B cell (primary cell): ENCODE data around the gene SHISAL2A.

Experiments
- EZH2 ChIP-seq: IDR thresholded peaks from 2 replicates; pipeline ENCODE4 v1.6.1; 2012; ENCODE audit warnings: borderline replicate concordance, low read depth, mild to moderate bottlenecking, moderate library complexity, low read length; ENCODE audit not compliant: insufficient read depth, poor library complexity, severe bottlenecking
- TF ChIP-seq, protein P1 (sequence below): fragments of 200-600 bp; IDR thresholded peaks from one replicate; pipeline ENCODE4 v1.8.0; 2022; ENCODE audit warnings: antibody characterized with exemption, mild to moderate bottlenecking

DNA sequence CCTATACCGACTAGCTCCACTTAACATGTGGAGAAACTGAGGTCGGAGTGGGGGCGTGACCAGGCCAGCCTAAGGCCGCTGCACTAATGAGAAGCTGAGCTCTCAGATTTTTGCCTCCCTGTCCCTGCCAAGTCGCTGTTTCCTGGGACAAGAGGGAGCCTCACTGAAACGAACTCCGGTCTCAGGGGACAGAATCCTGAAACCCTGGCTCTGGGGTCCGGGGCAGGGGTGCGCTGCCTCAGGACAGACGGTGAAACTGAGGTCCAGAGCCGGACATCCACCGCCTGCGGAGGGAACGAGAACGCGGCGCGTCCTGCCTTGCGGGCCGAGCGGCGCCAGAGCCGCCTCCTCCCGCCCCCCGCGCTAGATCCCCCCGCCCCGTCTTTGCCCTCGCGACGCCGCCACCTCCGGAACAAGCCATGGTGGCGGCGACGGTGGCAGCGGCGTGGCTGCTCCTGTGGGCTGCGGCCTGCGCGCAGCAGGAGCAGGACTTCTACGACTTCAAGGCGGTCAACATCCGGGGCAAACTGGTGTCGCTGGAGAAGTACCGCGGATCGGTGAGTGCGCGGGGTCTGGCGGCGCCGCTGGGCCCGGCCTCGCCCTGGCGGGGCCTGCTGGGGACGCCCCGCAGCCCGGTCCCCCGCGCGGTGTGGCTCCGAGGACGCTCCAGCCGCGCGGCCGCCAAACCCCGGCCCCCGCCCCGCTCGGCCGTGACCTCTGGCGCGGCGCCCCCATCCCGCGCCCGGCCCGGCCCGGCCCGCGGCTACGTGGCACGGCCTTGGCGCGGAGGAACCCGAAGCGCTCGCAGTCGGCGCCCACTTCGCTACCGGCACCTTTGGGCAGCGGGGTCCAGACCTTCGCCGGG, 30.7 kb upstream of the SHISAL2A start, which contains the start of gene GPX7:
- TF ChIP-seq, protein P1, sequence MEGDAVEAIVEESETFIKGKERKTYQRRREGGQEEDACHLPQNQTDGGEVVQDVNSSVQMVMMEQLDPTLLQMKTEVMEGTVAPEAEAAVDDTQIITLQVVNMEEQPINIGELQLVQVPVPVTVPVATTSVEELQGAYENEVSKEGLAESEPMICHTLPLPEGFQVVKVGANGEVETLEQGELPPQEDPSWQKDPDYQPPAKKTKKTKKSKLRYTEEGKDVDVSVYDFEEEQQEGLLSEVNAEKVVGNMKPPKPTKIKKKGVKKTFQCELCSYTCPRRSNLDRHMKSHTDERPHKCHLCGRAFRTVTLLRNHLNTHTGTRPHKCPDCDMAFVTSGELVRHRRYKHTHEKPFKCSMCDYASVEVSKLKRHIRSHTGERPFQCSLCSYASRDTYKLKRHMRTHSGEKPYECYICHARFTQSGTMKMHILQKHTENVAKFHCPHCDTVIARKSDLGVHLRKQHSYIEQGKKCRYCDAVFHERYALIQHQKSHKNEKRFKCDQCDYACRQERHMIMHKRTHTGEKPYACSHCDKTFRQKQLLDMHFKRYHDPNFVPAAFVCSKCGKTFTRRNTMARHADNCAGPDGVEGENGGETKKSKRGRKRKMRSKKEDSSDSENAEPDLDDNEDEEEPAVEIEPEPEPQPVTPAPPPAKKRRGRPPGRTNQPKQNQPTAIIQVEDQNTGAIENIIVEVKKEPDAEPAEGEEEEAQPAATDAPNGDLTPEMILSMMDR, result no peak
- TF ChIP-seq EZH2, result no peak
